ENCODE results near the gene MROH2A.

GRCh38 chr2:233769260-233769659 is 8.9 kb upstream of the MROH2A start:
- TF ChIP-seq POLR2AphosphoS5 (IDR thresholded peaks at IDR 0.05; ENCODE audit: borderline replicate concordance, low read depth, low read length) (no peak), EZH2 (IDR thresholded peaks at IDR 0.05) (no peak)

All from SK-N-MC (cell line).